ENCODE measurements around the gene KCNH1.

GRCh38 chr1:210650403-210650802 lies 483.5 kb downstream of the KCNH1 start:
- TF ChIP-seq CTCF (IDR thresholded peaks at IDR 0.05; ENCODE audit: low read depth, low read length) = no peak
- no peak for TF ChIP-seq MAX (IDR thresholded peaks at IDR 0.05; ENCODE audit: low read depth, low read length)
